Neural progenitor cell (in vitro differentiated cells): ENCODE data around the gene NEU4.

Source experiments
- EZH2 ChIP-seq: fragments of 200-600 bp; sonication (generic); IDR thresholded peaks from 2 replicates; pipeline ENCODE4 v1.6.1; 2017; ENCODE audit warnings: antibody characterized with exemption, mild to moderate bottlenecking, moderate library complexity
- EZH2phosphoT487 ChIP-seq: fragments of 200-600 bp; sonication (generic); IDR thresholded peaks from 2 replicates; pipeline ENCODE4 v1.6.1; 2017; ENCODE audit warnings: antibody characterized with exemption
- TF ChIP-seq, protein P1 (sequence below): fragments of 200-600 bp; sonication (generic); IDR thresholded peaks from 2 replicates; pipeline ENCODE4 v1.5.1; 2017; ENCODE audit warnings: antibody characterized with exemption, mild to moderate bottlenecking

GRCh38 chr2:241772063-241772499 is 36.9 kb upstream of the NEU4 start:
- TF ChIP-seq, protein P1, sequence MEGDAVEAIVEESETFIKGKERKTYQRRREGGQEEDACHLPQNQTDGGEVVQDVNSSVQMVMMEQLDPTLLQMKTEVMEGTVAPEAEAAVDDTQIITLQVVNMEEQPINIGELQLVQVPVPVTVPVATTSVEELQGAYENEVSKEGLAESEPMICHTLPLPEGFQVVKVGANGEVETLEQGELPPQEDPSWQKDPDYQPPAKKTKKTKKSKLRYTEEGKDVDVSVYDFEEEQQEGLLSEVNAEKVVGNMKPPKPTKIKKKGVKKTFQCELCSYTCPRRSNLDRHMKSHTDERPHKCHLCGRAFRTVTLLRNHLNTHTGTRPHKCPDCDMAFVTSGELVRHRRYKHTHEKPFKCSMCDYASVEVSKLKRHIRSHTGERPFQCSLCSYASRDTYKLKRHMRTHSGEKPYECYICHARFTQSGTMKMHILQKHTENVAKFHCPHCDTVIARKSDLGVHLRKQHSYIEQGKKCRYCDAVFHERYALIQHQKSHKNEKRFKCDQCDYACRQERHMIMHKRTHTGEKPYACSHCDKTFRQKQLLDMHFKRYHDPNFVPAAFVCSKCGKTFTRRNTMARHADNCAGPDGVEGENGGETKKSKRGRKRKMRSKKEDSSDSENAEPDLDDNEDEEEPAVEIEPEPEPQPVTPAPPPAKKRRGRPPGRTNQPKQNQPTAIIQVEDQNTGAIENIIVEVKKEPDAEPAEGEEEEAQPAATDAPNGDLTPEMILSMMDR: no peak
- TF ChIP-seq EZH2phosphoT487 (no peak), EZH2 (no peak)
